Activated CD4-positive, alpha-beta T cell treated with anti-CD3 and anti-CD28 coated beads, Interleukin-10, Interleukin-2, amounts not matched to agents 100 ng/mL and 50 ng/mL, durations not matched to agents 16 hours and 8 hours (primary cell): ENCODE measurements around the gene HCAR2.
"Not testable (repeated sequence)": the region's sequence is repeated elsewhere in the genome, so short reads cannot be mapped to it uniquely, and the experiment has no call there.

Experiments
- DNase-seq: peaks from one replicate; pipeline ENCODE4 v3.0.0-alpha.2; 2020

HCAR2 gene

GRCh38 chr12:122702890-122703611 is at the start of gene HCAR2:
TSS of gene HCAR2 (minus strand) at chr12:122703357. CDS start at chr12:122703283, 74 bp downstream.
- DNase-seq: not testable (repeated sequence)

- DNase-seq: peak; percentile 99
Measured at GRCh38 chr12:122752464-122753318, 49.5 kb upstream of the HCAR2 start, which contains the start of gene DENR. TSS of gene DENR (plus strand) at chr12:122752824. CDS start at chr12:122753702, 878 bp downstream.

- DNase-seq: not testable (repeated sequence)
Measured at GRCh38 chr12:122750781-122751515, 47.8 kb upstream of the HCAR2 start.

- DNase-seq: no peak
Measured at GRCh38 chr12:122749569-122750332, 46.6 kb upstream of the HCAR2 start.

GRCh38 chr12:122747224-122748135 is 44.3 kb upstream of the HCAR2 start:
- no peak for DNase-seq

- no peak for DNase-seq
Measured at GRCh38 chr12:122743895-122744525, 40.9 kb upstream of the HCAR2 start.

- DNase-seq: no peak
Measured at GRCh38 chr12:122740351-122740750, 37.2 kb upstream of the HCAR2 start.

GRCh38 chr12:122738571-122738970 is 35.4 kb upstream of the HCAR2 start:
- no peak for DNase-seq

- DNase-seq: no peak
Measured at GRCh38 chr12:122732611-122733010, 29.5 kb upstream of the HCAR2 start.

- peak; percentile 61 for DNase-seq
Measured at GRCh38 chr12:122732170-122732569, 29.0 kb upstream of the HCAR2 start.

GRCh38 chr12:122730215-122731014 is 27.3 kb upstream of the HCAR2 start, which contains the start of gene HCAR1:
TSS of gene HCAR1 (minus strand) at chr12:122730844. CDS start at chr12:122730339, 505 bp downstream.
- peak; percentile 88 for DNase-seq

GRCh38 chr12:122729583-122730214 is 26.5 kb upstream of the HCAR2 start:
- no peak for DNase-seq

GRCh38 chr12:122726080-122726558 is 23.0 kb upstream of the HCAR2 start:
- DNase-seq: peak; percentile 75

GRCh38 chr12:122725452-122726079 is 22.4 kb upstream of the HCAR2 start:
- DNase-seq: no peak

GRCh38 chr12:122724641-122725243 is 21.6 kb upstream of the HCAR2 start:
- no peak for DNase-seq

GRCh38 chr12:122722387-122722786 is 19.2 kb upstream of the HCAR2 start:
- DNase-seq: no peak

- DNase-seq: peak; percentile 81
Measured at GRCh38 chr12:122721057-122721545, 17.9 kb upstream of the HCAR2 start.

GRCh38 chr12:122716658-122717057 is 13.5 kb upstream of the HCAR2 start, which contains the start of gene HCAR3:
TSS of gene HCAR3 (minus strand) at chr12:122716811. CDS start at chr12:122716737, 74 bp downstream.
- not testable (repeated sequence) for DNase-seq
